Colon (tissue), 2 donors: ENCODE results near the gene RAB37.

ENCODE experiments used
- FAIRE-seq: peaks from 2 replicates; lab custom pipeline; 2012; peaks lifted over from hg19 to GRCh38; lab: Jason Lieb, UNC
- donor health status: control.
- donor health status: control.

The RAB37 gene

GRCh38 chr17:74736513-74737298, at the start of gene RAB37:
Gene RAB37, plus strand, starts transcription at chr17:74737256. Its CDS starts 17 bp downstream, at chr17:74737273.
- no peak for FAIRE-seq

GRCh38 chr17:74687886-74688285, 49.2 kb upstream of the RAB37 start:
- FAIRE-seq: no peak

GRCh38 chr17:74690409-74690825, 46.6 kb upstream of the RAB37 start:
- no peak for FAIRE-seq

GRCh38 chr17:74691151-74691550, 45.9 kb upstream of the RAB37 start:
- no peak for FAIRE-seq

GRCh38 chr17:74694081-74694480, 43.0 kb upstream of the RAB37 start:
- FAIRE-seq: no peak

GRCh38 chr17:74695629-74696028, 41.4 kb upstream of the RAB37 start:
- no peak for FAIRE-seq

GRCh38 chr17:74697515-74697914, 39.5 kb upstream of the RAB37 start:
- FAIRE-seq: no peak

GRCh38 chr17:74698069-74698468, 39.0 kb upstream of the RAB37 start:
- no peak for FAIRE-seq

GRCh38 chr17:74699236-74699635, 37.8 kb upstream of the RAB37 start:
- no peak for FAIRE-seq

GRCh38 chr17:74702116-74702871, 34.8 kb upstream of the RAB37 start:
- FAIRE-seq: no peak

- no peak for FAIRE-seq
These were observed 33.7 kb upstream of the RAB37 start for GRCh38 chr17:74703311-74703710.

GRCh38 chr17:74704544-74704943, 32.5 kb upstream of the RAB37 start:
- FAIRE-seq: no peak

- FAIRE-seq: no peak
These were observed 25.8 kb upstream of the RAB37 start for GRCh38 chr17:74711058-74711824.

- FAIRE-seq: no peak
These were observed 24.8 kb upstream of the RAB37 start for GRCh38 chr17:74712301-74712700.

GRCh38 chr17:74712756-74713155, 24.3 kb upstream of the RAB37 start, which contains the start of gene CD300LF:
Gene CD300LF, minus strand, starts transcription at chr17:74712923. Its CDS starts 57 bp downstream, at chr17:74712866.
- FAIRE-seq: no peak

GRCh38 chr17:74713171-74713755, 23.8 kb upstream of the RAB37 start:
- FAIRE-seq: no peak

- no peak for FAIRE-seq
These were observed 21.9 kb upstream of the RAB37 start for GRCh38 chr17:74715144-74715543.

- no peak for FAIRE-seq
These were observed 16.6 kb upstream of the RAB37 start for GRCh38 chr17:74720506-74720905.

- FAIRE-seq: no peak
These were observed 14.3 kb upstream of the RAB37 start for GRCh38 chr17:74722782-74723181.

- FAIRE-seq: no peak
These were observed 13.2 kb upstream of the RAB37 start for GRCh38 chr17:74723891-74724290.

- FAIRE-seq: no peak
These were observed 11.9 kb upstream of the RAB37 start for GRCh38 chr17:74725111-74725510.

GRCh38 chr17:74728033-74728701, 8.9 kb upstream of the RAB37 start:
- no peak for FAIRE-seq
